K562 (cell line): ENCODE results near the gene PPT2. TPM values are rescaled to one million over a fixed set of nuclear protein-coding genes. Genes with fewer than 3 reads are reported as not detected.

Source experiments
- AFF1 ChIP-seq, 2 experiments: fragments of 450-650 bp; IDR thresholded peaks; 2 replicates each; pipeline ENCODE4 v1.6.1; 2018; ENCODE audit warnings: mild to moderate bottlenecking in 2 of 2, low read depth in 1 of 2; ENCODE audit not compliant: partially characterized antibody in 2 of 2
- ARID1B ChIP-seq: fragments of 450-650 bp; IDR thresholded peaks from 2 replicates; pipeline ENCODE4 v1.6.1; 2016; ENCODE audit warnings: antibody characterized with exemption, mild to moderate bottlenecking, inconsistent platforms
- CBX1 ChIP-seq: sonication (generic); IDR thresholded peaks from 2 replicates; pipeline ENCODE4 v1.6.1; 2016; ENCODE audit warnings: antibody characterized with exemption, low read depth, mild to moderate bottlenecking
- CBX3 ChIP-seq, 2 experiments: IDR thresholded peaks; 1 replicate in 1 of 2; 2 replicates in 1 of 2; pipeline ENCODE4 v1.6.1; 2012; ENCODE audit warnings: inconsistent platforms in 2 of 2, low read length in 2 of 2, borderline replicate concordance in 1 of 2, control low read depth in 1 of 2
- CBX5 ChIP-seq: IDR thresholded peaks from 2 replicates; pipeline ENCODE4 v1.6.1; 2014; ENCODE audit warnings: low read depth, borderline replicate concordance
- FOXM1 ChIP-seq, 2 experiments: fragments of 450-650 bp in 1 of 2; sonication (generic) in 1 of 2; formaldehyde crosslinking in 1 of 2; IDR thresholded peaks; 2 replicates each; pipeline versions ENCODE4 v1.6.1 to v1.9.0; 2017 to 2022; ENCODE audit warnings: low read depth in 2 of 2, mild to moderate bottlenecking in 2 of 2, missing genetic modification reagents in 1 of 2, moderate library complexity in 1 of 2
- HEY1 ChIP-seq: fragments of 250-450 bp; sonication (Bioruptor Pico); IDR thresholded peaks from 2 replicates; pipeline ENCODE4 v1.5.0; 2020; ENCODE audit warnings: mild to moderate bottlenecking, moderate library complexity, borderline replicate concordance
- MLLT1 ChIP-seq, 2 experiments: fragments of 450-650 bp; IDR thresholded peaks; 2 replicates each; pipeline ENCODE4 v1.6.1; 2016
- MNT ChIP-seq, 2 experiments: fragments of 450-650 bp; conservative IDR thresholded peaks; 2 replicates each; pipeline ENCODE4 v1.6.1; 2017; ENCODE audit warnings: mild to moderate bottlenecking in 2 of 2, moderate library complexity in 2 of 2
- NONO ChIP-seq, 2 experiments: fragments of 200-400 bp in 1 of 2; fragments of 450-650 bp in 1 of 2; formaldehyde crosslinking in 1 of 2; IDR thresholded peaks; 2 replicates each; pipeline ENCODE4 v1.6.1; 2017; ENCODE audit warnings: low read depth in 2 of 2, mild to moderate bottlenecking in 2 of 2, moderate library complexity in 2 of 2, low read length in 1 of 2
- RAD51 ChIP-seq: fragments of 450-650 bp; IDR thresholded peaks from 2 replicates; pipeline ENCODE4 v1.7.1; 2016; ENCODE audit warnings: low read depth, mild to moderate bottlenecking, borderline replicate concordance
- RFX1 ChIP-seq: fragments of 450-650 bp; IDR thresholded peaks from 2 replicates; pipeline ENCODE4 v1.6.1; 2016; ENCODE audit warnings: mild to moderate bottlenecking, moderate library complexity
- RFX7 ChIP-seq: fragments of 250-450 bp; sonication (Bioruptor Pico); IDR thresholded peaks from 2 replicates; pipeline ENCODE4 v1.5.1; 2021; ENCODE audit warnings: mild to moderate bottlenecking
- SMARCA4 ChIP-seq: fragments of 450-650 bp; IDR thresholded peaks from 2 replicates; pipeline ENCODE4 v1.6.1; 2016
- SMARCC2 ChIP-seq: fragments of 450-650 bp; IDR thresholded peaks from 2 replicates; pipeline ENCODE4 v1.6.1; 2017; ENCODE audit warnings: antibody characterized with exemption, moderate library complexity, mild to moderate bottlenecking, low read depth
- ZBTB34 ChIP-seq: fragments of 250-450 bp; sonication (Bioruptor Pico); IDR thresholded peaks from 2 replicates; pipeline ENCODE4 v1.8.0; 2021; ENCODE audit warnings: mild to moderate bottlenecking, moderate library complexity
- ZFP30 ChIP-seq: fragments of 250-450 bp; sonication (Bioruptor Pico); IDR thresholded peaks from 2 replicates; pipeline ENCODE4 v1.8.0; 2022; ENCODE audit warnings: moderate library complexity, mild to moderate bottlenecking, inconsistent platforms, borderline replicate concordance
- polyA plus RNA-seq, 8 experiments: library from polyadenylated mRNA; depleted of rRNA in 4 of 8; stranded (reverse) in 5 of 8; unstranded in 3 of 8; fragments of >200 nt; fragmentation: Nextera tagmentation in 2 of 8; fragmentation: Illumina TruSeq in 1 of 8; extraction: Ambion mirVana in 2 of 8; extraction: Trizol in 1 of 8; gene quantifications; 2 replicates each; pipeline versions ENCODE4 v1.2.1 to v1.2.3, GENCODE V29; 2011 to 2014; ENCODE audit warnings: inconsistent platforms in 1 of 8, missing spikeins in 1 of 8
- total RNA-seq, 7 experiments: library from RNA; depleted of rRNA in 6 of 7; stranded (reverse); fragments of >200 nt in 6 of 7; fragmentation: Illumina TruSeq in 2 of 7; extraction: Trizol in 2 of 7; gene quantifications; 2 replicates each; pipeline versions ENCODE4 v1.2.1 to v1.2.3, GENCODE V29; 2011 to 2021; ENCODE audit warnings: low replicate concordance in 1 of 7

Gene PPT2
- total and polyA plus RNA-seq, 9 of the 15 experiments (the other 6 are each of a cell fraction or from before 2014, with no cell fraction given): 27.4 to 98.8 (median 69.9) TPM

GRCh38 chr6:32178547-32179440, 24.9 kb downstream of the PPT2 start (continued):
- TF ChIP-seq ZBTB34 (no peak), CBX3 (IDR thresholded peaks at IDR 0.05; ENCODE audit: borderline replicate concordance in 1 of 2, low read length in 2 of 2) (no peak), SMARCA4 (0 out of 2 replicates have a peak, but pooled peaks have one; percentile 15), ARID1B (peak; percentile 59), CBX5 (no peak), NONO (IDR thresholded peaks at IDR 0.05; ENCODE audit: low read depth in 2 of 2, low read length in 1 of 2) (0 out of 4 replicates have a peak, but pooled peaks of 1 of the 2 experiments have one; percentile 18), MNT (conservative IDR thresholded peaks at IDR 0.05) (peak; percentile 25 to 72; a peak in 2 of 4 replicates), CBX1 (no peak), FOXM1 (IDR thresholded peaks at IDR 0.05; ENCODE audit: low read depth) (peak; percentile 4; the same call in 1 of the 2 replicates), FOXM1 (CRISPR knock-in tag; IDR thresholded peaks at IDR 0.05; ENCODE audit: low read depth) (no peak), ZFP30 (CRISPR knock-in tag) (no peak), HEY1 (no peak), RFX7 (CRISPR knock-in tag) (0 out of 2 replicates have a peak, but pooled peaks have one; percentile 5), SMARCC2 (0 out of 2 replicates have a peak, but pooled peaks have one; percentile 10), MLLT1 (IDR thresholded peaks at IDR 0.05) (peak; percentile 30 to 47; a peak in 3 of 4 replicates), RFX1 (no peak), AFF1 (IDR thresholded peaks at IDR 0.05; ENCODE audit: low read depth in 1 of 2, partially characterized antibody in 2 of 2) (peak in 1 of 2 experiments; percentile 17), RAD51 (peak; percentile 84)
